OCI-LY3 (cell line): Measurements from ENCODE around the gene OR3A2.

Experiments used
- CTCF ChIP-seq: fragments of 200-600, 300-600 bp; sonication (generic); IDR thresholded peaks from 2 replicates; pipeline ENCODE4 v1.5.1; 2014; ENCODE audit warnings: antibody characterized with exemption, low read length, low read depth
- EZH2phosphoT487 ChIP-seq: fragments of 200-600 bp; shearing (Covaris generic); IDR thresholded peaks from 2 replicates; pipeline ENCODE4 v1.6.1; 2018; ENCODE audit warnings: antibody characterized with exemption, mixed run types, low read depth

GRCh38 chr17:3418222-3418621, 32.1 kb upstream of the OR3A2 start:
- no peak for TF ChIP-seq CTCF
- no peak for TF ChIP-seq EZH2phosphoT487
